ENCODE measurements around the gene AIMP1. TPM values are rescaled to one million over a fixed set of nuclear protein-coding genes. Genes with fewer than 3 reads are reported as not detected.

Gene AIMP1
- 35.5 and 39.9 TPM in 2 replicates for total RNA-seq (2014; rRNA removed; shearing (Covaris generic))
- polyA plus RNA-seq (2015; cell fraction: cytosol; rRNA removed) = 19.3 and 20.0 TPM in 2 replicates
- polyA plus RNA-seq (2015; cell fraction: nucleus; rRNA removed) = 24.0 and 30.0 TPM in 2 replicates

GRCh38 chr4:106315968-106316772 lies at the start of gene AIMP1, which contains the start of gene TBCK:
AIMP1 (plus strand) TSS chr4:106316550; CDS start chr4:106325010, 8,460 bp downstream.
TBCK (minus strand) TSS chr4:106316209; CDS start chr4:106308960, 7,249 bp downstream.
- DNase-seq (ENCODE audit: low read depth, low spot score) = peak; percentile 89
- in situ Hi-C loops (cut with HindIII; ENCODE audit: low pct_unique_long_range_greater_than_20kb, low sequenced_read_pairs) = no loop called here

- in situ Hi-C loops (cut with HindIII; ENCODE audit: low pct_unique_long_range_greater_than_20kb, low sequenced_read_pairs) = no loop called here
- DNase-seq (ENCODE audit: low read depth, low spot score) = no peak
Measured at GRCh38 chr4:106268786-106269185, 47.6 kb upstream of the AIMP1 start.

GRCh38 chr4:106269711-106270110 lies 46.6 kb upstream of the AIMP1 start:
- no peak for DNase-seq (ENCODE audit: low read depth, low spot score)
- in situ Hi-C loops (cut with HindIII; ENCODE audit: low pct_unique_long_range_greater_than_20kb, low sequenced_read_pairs) = no loop called here

GRCh38 chr4:106270736-106271135 lies 45.6 kb upstream of the AIMP1 start:
- in situ Hi-C loops (cut with HindIII; ENCODE audit: low pct_unique_long_range_greater_than_20kb, low sequenced_read_pairs) = no loop called here
- no peak for DNase-seq (ENCODE audit: low read depth, low spot score)

- in situ Hi-C loops (cut with HindIII; ENCODE audit: low pct_unique_long_range_greater_than_20kb, low sequenced_read_pairs) = no loop called here
- peak; percentile 25 for DNase-seq (ENCODE audit: low read depth, low spot score)
Measured at GRCh38 chr4:106273831-106274230, 42.5 kb upstream of the AIMP1 start.

GRCh38 chr4:106277140-106277675 lies 39.1 kb upstream of the AIMP1 start:
- in situ Hi-C loops (cut with HindIII; ENCODE audit: low pct_unique_long_range_greater_than_20kb, low sequenced_read_pairs) = no loop called here
- DNase-seq (ENCODE audit: low read depth, low spot score) = no peak

DNA sequence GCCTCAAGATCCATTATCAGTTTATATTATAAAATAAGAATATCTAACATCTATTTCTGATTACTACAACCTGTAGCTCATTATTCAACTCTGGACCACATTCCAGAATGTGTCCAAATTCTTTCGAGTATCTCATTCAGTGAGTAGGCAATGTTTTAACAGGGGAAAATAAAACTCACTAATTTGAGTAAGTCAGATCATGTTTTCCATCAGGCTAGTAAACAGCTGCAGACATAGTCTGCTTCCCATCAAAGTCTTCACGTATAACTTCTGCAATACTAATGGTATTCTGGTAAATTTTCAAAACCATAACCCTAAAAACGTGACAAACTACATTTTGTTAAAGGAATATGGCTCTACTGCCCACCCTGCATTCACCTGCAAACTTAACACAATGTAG lies 32.1 kb upstream of the AIMP1 start:
- no peak for DNase-seq (ENCODE audit: low read depth, low spot score)
- in situ Hi-C loops (cut with HindIII; ENCODE audit: low pct_unique_long_range_greater_than_20kb, low sequenced_read_pairs) = no loop called here

- DNase-seq (ENCODE audit: low read depth, low spot score) = no peak
- in situ Hi-C loops (cut with HindIII; ENCODE audit: low pct_unique_long_range_greater_than_20kb, low sequenced_read_pairs) = no loop called here
Measured at GRCh38 chr4:106286611-106287010, 29.7 kb upstream of the AIMP1 start.

DNA sequence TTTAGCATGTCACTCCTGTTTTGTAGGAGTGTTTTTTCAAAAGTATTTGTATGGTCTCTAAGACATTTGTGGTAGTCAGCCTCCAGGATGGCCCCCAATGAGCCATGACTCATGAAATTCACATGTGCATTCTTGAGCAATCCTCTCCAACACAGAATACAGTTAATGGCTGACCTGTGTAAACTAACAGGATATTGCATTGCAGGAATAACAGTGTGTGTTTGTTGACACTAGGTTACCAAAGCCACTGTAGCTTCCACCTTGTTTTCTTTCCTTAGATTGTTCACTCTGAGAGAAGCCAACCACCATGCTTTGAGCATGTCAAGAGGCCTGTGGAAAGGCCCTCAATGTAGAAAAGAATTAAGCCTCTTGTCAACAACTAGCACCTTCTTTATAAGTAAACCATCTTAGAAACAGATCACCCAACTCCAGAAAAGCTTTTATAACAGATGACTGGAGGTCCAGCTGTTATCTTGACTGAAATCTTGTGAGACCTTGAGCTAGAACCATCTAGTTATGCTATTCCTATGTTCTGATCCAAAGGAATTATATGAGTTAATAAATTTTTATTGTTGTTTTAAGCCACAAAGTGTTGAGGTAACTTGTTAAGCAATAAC lies 28.9 kb upstream of the AIMP1 start:
- peak; percentile 25 for DNase-seq (ENCODE audit: low read depth, low spot score)
- in situ Hi-C loops (cut with HindIII; ENCODE audit: low pct_unique_long_range_greater_than_20kb, low sequenced_read_pairs) = no loop called here

DNA sequence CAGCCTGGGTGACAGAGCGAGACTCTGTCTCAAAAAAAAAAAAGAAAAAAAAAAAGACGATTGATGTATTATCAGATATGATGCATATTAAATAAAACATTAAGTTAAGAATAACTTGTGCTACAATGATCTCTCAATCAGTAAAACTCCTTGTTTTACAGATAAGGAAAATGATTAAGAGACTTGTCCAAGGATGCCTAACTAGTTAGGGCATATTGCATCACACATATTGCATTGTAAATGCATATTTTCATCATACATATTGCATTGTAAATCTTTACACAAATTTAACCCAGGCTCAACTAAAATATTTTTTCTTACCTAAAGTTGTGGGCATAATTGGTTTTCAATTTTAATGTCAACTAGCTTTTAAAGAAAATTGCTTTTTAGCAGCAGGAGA lies 26.6 kb upstream of the AIMP1 start:
- no peak for DNase-seq (ENCODE audit: low read depth, low spot score)
- in situ Hi-C loops (cut with HindIII; ENCODE audit: low pct_unique_long_range_greater_than_20kb, low sequenced_read_pairs) = no loop called here

DNA sequence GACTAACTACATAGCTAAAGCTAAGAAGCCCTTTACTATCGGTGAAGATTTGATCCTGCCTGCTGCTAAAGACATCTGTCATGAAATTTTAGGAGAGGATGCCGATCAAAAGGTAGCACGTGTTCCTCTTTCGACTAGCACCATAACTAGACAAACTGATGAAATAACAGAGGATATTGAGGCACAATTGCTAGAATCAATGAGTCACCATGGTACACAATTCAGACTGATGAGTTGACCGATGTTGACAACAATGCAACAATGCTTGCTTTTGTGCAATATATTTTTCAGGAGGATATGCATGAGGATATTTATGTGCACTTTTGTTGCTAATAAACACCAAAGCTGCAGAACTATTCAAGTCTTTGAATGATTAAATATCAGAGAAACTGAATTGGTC lies 24.7 kb upstream of the AIMP1 start:
- in situ Hi-C loops (cut with HindIII; ENCODE audit: low pct_unique_long_range_greater_than_20kb, low sequenced_read_pairs) = no loop called here
- no peak for DNase-seq (ENCODE audit: low read depth, low spot score)

- DNase-seq (ENCODE audit: low read depth, low spot score) = no peak
- in situ Hi-C loops (cut with HindIII; ENCODE audit: low pct_unique_long_range_greater_than_20kb, low sequenced_read_pairs) = no loop called here
Measured at GRCh38 chr4:106294062-106294461, 22.3 kb upstream of the AIMP1 start.

GRCh38 chr4:106297245-106298035 lies 18.9 kb upstream of the AIMP1 start:
- DNase-seq (ENCODE audit: low read depth, low spot score) = no peak
- in situ Hi-C loops (cut with HindIII; ENCODE audit: low pct_unique_long_range_greater_than_20kb, low sequenced_read_pairs) = no loop called here

GRCh38 chr4:106299977-106300376 lies 16.4 kb upstream of the AIMP1 start:
- no peak for DNase-seq (ENCODE audit: low read depth, low spot score)
- in situ Hi-C loops (cut with HindIII; ENCODE audit: low pct_unique_long_range_greater_than_20kb, low sequenced_read_pairs) = no loop called here

DNA sequence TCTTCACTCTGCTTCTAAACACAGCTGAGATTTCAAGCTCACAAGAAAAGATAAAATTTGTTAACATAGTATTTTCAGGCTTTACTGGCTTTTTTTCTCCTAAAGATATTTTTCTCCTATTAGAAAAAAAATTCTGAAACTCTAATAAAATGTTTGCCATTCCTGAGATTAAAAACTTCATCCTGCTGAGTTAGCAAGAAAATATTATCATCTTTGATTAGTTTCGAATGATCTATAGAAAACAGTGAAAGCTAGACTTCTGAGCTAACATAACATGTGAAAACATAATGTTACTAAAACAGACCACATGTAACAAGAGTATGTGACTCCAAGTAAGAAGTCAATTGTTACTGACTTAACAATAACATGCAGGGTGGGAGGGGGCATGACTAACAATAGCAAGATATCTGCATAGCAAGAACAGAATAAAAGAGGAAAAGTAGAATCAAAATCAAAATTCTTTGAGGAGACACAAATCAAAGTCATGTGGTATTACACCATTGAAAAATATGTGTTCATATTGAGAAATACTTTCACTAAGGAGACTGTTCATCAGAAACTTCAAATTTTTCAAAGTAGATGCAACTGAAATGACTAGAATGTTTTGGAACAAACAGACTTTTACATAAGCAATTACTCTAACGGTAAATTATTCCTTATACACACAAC lies 14.8 kb upstream of the AIMP1 start:
- in situ Hi-C loops (cut with HindIII; ENCODE audit: low pct_unique_long_range_greater_than_20kb, low sequenced_read_pairs) = no loop called here
- no peak for DNase-seq (ENCODE audit: low read depth, low spot score)

DNA sequence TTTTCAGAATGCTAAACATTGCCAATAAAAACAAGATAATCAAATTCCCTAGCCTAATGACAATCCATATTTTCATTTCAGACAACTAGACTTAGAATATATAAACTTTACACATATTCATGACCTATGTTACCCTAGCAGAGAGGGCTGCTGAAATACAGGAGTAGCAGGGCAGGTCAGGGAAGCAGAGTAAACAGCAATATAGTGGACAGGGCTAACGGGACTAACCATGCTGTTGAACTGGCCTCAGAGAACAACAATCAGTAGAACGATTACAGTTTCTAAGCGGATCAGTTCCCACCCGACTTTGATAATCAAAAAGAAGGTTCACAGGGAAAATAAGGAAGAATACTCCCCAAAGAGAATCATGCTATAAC lies 14.3 kb upstream of the AIMP1 start:
- in situ Hi-C loops (cut with HindIII; ENCODE audit: low pct_unique_long_range_greater_than_20kb, low sequenced_read_pairs) = no loop called here
- DNase-seq (ENCODE audit: low read depth, low spot score) = no peak

DNA sequence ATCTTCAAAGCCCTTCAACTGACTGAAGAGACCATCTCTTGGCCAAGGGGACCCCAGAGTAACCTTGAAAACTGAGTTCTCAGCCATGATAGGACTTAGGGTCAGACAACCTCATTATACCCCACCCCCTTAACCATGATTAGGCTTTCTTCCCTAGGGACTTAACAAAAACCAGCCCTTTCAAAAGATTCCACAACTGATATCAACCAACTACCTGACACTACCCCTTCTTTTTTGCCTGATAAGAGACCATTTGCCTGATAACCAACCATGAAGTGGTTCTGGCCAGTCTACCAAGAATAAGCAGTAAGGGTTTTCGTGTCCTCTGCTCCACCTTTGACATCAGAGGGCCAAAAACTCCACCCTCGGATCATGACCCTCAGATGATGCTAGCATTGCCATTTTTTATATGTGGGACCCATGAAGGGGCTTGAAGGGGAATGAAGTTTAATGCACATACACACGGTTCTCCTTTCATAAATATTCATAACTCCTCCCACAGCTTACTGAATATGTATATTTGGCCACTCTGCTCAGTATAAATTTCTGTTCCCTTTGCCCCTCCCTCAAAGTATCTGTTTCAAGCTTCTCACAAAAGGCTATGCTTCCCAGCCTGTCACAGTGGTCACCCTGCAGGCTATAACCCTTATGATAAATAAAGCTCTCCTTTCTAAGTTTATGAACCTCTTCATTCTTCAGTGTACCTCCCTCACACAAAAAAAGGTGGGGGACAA lies 12.6 kb upstream of the AIMP1 start:
- in situ Hi-C loops (cut with HindIII; ENCODE audit: low pct_unique_long_range_greater_than_20kb, low sequenced_read_pairs) = no loop called here
- DNase-seq (ENCODE audit: low read depth, low spot score) = no peak

Data from SK-MEL-5 (cell line).